Dedifferentiated amniotic fluid mesenchymal stem cell (primary cell): ENCODE data around the gene GLTPD2.

Experiments used
- DNase-seq: peaks from one replicate; pipeline ENCODE4 v3.0.0-alpha.2; 2016; ENCODE audit errors: extremely low spot score

Gene GLTPD2

GRCh38 chr17:4771519-4772234 lies 17.1 kb upstream of the GLTPD2 start, which contains the start of gene TM4SF5:
Gene TM4SF5 (plus strand): TSS chr17:4771886. CDS start chr17:4771923, 37 bp downstream.
- no peak for DNase-seq

DNA sequence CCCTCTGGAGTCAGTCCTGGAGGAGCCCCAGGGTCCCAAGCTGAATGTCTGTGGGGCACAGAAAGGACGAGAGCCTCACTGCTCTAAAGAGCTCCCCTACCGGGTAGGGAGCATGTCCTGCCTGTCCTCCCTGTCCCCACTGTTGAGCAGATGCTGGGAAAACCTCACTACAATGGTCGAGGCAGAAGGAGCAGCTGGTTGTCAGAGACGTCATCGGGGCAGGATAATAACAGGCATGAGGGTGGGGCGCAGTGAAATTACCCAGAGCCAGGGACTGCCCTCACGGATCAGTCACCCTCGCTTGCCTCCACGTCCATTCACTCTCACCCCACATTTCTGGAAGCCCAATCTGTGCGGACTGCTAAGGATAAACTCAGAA lies 16.5 kb upstream of the GLTPD2 start:
- no peak for DNase-seq

GRCh38 chr17:4777969-4778760 lies 10.6 kb upstream of the GLTPD2 start:
- no peak for DNase-seq

GRCh38 chr17:4780325-4780955 lies 8.3 kb upstream of the GLTPD2 start:
- DNase-seq, result no peak

- no peak for DNase-seq
These were observed 6.1 kb upstream of the GLTPD2 start for GRCh38 chr17:4782652-4783051.

DNA sequence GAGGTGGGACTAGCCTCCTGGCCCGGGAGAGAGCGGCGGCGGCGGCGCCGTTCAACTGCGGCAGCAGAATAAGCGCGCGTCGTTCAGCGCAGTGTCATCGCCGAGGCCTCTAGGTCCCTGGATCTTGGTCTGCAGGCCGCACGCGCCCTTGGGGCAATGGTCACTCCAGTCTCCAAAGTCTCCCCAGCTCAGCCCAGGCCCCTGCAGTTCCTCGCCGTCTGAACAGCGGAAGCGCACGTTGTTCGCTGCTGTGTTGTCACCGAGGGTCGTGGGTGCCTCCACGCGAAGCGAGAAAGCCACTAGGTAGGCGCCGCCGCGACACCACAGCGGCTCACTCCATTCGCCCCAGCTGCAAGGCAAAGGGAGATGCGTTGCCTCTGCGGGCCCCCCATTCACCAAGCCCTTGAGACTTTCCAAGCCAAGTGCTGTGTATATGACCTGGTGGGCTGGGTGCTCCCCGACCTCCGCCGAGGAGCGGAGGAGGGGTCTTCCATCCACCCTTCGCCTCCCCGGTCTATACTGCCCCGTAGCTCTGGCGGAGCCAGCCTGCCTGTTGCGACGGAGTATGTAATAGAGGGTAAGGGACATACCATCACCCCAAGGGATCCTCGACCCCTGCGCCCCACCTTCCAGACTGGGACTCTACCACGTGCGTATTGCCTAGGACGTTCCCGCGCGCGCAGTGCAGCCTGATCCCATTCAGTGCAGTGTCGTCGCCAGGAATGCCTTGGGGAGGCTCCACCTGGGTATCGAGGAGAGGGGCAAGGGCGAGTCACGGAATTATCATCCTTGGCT lies 3.3 kb upstream of the GLTPD2 start:
- no peak for DNase-seq

DNA sequence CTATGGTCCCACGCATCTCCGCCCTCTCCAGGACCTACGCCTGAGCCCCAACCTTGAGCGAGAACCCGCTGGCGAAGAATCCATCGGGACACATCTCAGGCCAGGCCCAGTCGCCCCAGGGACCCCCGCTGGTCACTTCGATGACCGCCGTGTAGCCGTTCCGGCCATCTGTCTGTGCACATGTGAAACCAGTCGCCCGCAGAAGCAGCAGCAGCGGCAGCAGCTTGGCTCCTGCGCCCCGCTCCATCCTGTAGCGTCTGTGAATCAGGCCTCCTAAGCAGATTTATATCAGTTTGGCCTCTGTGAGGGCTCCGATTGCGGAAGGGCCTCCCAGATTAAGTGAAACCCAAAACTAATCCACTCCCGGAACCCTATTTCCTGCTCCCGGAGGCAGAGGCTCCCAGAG lies 2.7 kb upstream of the GLTPD2 start, which contains the start of gene VMO1:
VMO1 (minus strand) TSS at position 259 of the 406 bp plus-strand sequence; CDS start at position 247, 12 bp downstream.
- DNase-seq, result no peak

DNA sequence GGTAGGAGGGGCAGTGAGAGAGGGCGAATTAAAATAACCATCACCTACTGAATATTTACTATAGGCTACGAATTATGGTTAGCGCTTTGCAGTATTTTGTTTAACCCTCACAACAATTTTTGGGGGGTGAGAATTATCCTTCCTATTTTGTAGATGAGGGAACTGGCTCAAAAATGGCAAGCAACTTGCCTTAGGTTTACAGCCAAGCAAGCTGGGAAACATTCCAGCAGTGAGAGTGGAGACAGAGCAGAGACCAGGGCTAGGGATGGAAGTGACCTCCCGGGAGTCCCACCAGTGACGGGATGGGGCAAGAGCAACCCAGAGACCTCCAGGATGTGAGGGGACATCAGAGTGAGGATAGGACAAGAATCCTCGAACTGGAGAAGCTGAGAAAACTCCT lies 2.2 kb upstream of the GLTPD2 start:
- DNase-seq, result no peak

DNA sequence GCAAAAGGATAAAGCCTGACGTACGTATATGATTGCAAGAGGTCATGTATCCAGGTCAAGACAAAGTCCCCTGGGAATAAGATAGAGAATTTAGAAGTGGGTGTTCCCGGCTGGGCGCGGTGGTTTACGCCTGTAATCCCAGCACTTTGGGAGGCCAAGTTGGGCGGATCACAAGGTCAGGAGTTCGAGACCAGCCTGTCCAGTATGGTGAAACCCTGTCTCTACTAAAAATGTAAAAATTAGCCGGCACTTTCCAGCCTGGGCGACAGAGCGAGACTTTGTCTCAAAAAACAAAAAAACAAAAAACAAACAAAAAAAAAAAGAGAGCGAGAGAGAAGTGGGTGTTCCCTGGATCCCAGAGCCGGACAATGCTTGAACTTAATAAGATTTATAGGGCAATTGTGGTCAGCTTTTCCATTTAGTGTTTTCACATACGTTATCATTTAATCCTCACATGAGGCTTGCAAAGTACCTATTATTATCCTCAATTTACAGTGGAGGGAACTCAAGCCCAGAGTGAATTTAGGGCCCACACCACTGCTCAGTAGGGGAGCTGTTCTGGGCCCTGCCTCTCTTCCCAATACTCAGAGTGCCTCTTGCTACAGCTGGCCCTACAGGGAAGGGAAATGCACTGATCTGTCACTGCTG lies 481 bp upstream of the GLTPD2 start:
- no peak for DNase-seq

GRCh38 chr17:4789701-4789950 lies 862 bp downstream of the GLTPD2 start:
- DNase-seq, result no peak

DNA sequence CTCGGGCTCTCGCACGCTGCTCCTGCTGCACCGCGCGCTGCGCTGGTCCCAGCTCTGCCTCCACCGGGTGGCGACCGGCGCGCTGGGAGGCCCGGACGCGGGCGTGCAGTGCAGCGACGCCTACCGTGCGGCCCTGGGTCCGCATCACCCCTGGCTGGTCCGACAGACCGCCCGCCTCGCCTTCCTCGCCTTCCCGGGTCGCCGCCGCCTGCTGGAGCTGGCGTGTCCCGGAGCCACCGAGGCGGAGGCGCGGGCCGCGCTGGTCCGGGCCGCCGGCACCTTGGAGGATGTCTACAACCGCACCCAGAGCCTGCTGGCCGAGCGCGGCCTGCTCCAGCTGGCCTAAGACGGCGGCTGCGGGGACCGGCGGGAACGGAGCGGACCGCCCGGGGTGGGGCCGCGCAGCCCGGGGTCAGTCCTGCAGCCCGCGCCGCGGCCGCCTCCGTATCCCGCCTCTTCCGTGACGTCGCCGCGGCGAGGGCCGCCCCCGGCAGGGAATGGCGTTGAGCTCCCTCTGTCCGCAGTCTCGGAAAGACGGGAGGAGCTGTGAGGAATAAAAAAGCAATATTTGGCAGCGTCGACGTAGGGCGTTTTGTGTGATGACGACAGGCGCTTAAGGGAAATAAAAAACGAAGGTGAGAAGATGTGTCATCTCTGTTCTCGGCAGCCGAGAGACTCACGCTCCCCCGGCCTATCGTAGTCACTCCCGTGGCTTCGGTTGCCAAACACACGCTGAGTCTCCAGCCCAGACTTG lies 1.4 kb downstream of the GLTPD2 start:
- peak; percentile 76 for DNase-seq

DNA sequence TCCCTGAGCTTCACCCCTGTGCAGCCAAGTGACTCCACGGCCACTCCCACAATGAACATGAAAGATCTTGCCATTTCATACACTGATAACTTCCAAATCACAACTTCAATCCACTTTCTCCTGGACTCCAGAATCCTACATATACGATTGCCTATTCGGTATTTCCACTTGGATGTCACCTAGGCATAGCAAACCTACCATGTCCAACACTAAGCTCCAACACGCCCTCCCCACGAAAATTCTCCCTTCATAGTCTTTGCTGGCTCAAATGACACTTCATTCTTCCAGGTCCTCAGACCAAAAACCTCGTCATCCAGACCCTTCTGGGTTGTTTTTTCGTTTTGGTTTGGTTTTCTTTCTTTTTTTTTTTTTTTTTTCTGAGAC lies 1.9 kb downstream of the GLTPD2 start:
- DNase-seq, result no peak

GRCh38 chr17:4795168-4795567 lies 6.4 kb downstream of the GLTPD2 start:
- no peak for DNase-seq

- DNase-seq, result peak; percentile 35
These were observed 7.8 kb downstream of the GLTPD2 start for GRCh38 chr17:4796552-4796920.

DNA sequence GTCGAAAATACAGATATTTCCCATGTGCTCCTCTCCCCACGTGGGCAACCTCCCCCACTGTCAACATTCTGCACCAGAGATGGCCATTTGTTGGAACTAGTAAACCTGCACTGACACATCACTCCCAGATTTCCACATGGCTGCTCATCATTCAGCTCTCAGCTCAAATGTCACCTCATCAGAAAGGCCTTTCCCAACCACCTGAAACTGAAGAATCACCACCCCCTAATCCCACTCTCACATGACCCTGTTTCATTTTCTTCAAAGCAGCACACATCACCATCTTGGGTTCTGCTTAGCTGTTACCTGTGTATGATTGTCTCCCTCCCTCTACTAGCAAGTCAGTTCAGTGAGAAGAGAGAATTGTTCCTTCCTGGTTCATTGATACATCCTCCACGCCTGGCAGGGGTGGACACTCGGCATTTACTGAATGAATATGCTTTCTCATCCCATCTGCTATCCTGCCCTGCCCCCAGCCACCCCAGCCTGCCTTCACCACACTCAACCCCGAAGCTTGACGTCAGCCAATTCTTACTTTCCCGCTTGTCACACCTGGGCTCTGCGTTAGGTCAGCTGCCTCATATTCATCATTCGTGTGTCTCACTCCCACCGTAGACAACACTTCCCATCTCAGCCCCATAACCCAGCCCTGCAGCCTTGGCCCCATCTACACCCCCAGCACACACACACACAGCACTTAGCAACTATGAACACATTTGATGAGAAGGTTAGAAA lies 11.9 kb downstream of the GLTPD2 start:
- no peak for DNase-seq

DNA sequence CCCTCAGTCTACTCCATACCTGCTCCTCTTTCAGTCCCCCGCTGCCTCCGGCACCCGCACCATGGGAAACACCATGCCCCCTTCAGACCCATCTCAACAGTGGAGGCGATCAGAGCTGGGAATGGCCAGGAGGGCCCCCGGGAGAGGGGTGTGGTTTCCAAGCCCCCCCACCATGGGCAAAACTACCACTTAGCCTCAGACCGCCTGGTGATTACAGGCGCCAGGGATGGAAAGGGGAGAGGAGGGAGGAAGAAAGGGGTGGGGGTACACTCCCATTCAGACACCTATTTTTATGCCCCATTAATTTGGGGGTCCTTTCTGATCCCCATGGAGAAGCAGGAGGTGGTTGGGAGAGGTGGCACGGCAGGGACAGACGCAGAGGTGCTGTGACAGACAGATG lies 13.5 kb downstream of the GLTPD2 start, which contains the start of gene C17orf114:
C17orf114 (minus strand) TSS at position 101 of the 400 bp plus-strand sequence.
- DNase-seq, result no peak

GRCh38 chr17:4806456-4806776 lies 17.7 kb downstream of the GLTPD2 start:
- DNase-seq, result no peak

DNA sequence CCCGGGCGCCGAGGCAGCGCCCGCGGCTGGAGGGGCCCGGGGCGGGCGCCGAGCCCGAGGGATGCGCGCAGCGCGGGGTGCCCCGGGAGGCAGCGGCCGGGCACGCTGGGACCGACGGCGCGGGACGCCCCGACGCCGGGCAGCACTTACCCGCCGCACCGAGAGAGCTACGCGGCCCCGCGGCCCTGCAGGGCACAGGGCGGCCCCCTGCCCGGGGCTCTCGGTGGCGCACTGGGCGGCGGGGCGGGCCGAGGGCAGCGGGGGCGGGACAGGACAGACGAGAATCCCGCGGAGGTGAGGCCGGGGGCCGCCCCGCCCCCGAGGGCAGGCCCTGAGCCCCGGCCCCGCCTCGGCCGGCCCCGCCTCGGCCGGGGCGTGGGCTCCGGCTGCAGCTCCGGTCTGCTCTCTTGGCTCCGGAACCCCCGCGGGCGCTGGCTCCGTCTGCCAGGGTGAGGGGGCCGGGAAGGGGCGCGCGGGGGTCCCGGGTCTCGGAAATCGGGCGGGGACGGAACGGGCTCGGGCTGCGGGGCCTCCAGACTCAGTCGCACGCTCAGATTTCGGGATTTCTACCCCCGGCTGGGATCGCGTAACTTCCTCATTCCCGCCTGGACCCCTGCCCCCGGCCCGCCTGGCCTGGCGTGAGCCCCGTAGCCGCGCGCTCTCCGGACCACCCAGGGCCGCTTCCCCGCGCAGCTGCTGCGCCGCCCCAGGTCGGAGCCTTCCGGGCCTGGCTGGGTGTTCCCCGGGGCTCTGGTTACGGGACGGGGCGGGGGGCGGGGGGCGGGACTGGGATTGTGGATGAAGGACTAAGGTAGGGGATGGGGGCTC lies 18.2 kb downstream of the GLTPD2 start, which contains the start of gene PLD2:
PLD2 (plus strand) TSS at position 376 of the 828 bp plus-strand sequence. CDS start 621 bp downstream, outside the sequence.
- peak; percentile 54 for DNase-seq
